Activated B cell treated with CpG ODN at 0.5 μM for 24 hours (primary cell): ENCODE data around the gene POU2F1. TPM values are rescaled to one million over a fixed set of nuclear protein-coding genes. Genes with fewer than 3 reads are reported as not detected.

ENCODE experiments used
- ATAC-seq: fragments of 200-7000 bp; cut with Tn5 transposase; one replicate; pipeline ENCODE4 v1.10.0; 2021; ENCODE audit warnings: low read depth, mild to moderate bottlenecking, moderate library complexity
- CTCF ChIA-PET: fragments of 350-600 bp; sonication (Branson Sonifier 250); formaldehyde crosslinking; loops from one replicate; lab custom pipeline; 2021; ENCODE audit warnings: antibody characterized with exemption; lab: Charles Lee
- POLR2A ChIA-PET: fragments of 350-600 bp; sonication (Branson Sonifier 250); formaldehyde crosslinking; loops from one replicate; lab custom pipeline; 2021; ENCODE audit warnings: antibody characterized with exemption; lab: Charles Lee
- DNase-seq: peaks from one replicate; pipeline ENCODE4 v3.0.0; 2022
- H3K27ac Mint-ChIP-seq: one replicate; pipeline ENCODE4 v1.8.0; 2020; ENCODE audit warnings: mixed read lengths
- H3K27me3 Mint-ChIP-seq: one replicate; pipeline ENCODE4 v1.8.0; 2021; ENCODE audit warnings: mixed read lengths
- H3K36me3 Mint-ChIP-seq: one replicate; pipeline ENCODE4 v1.8.0; 2021; ENCODE audit warnings: low read depth, mixed read lengths
- H3K4me1 Mint-ChIP-seq: one replicate; pipeline ENCODE4 v1.8.0; 2021; ENCODE audit warnings: mixed read lengths
- H3K4me3 Mint-ChIP-seq: one replicate; pipeline ENCODE4 v1.8.0; 2020; ENCODE audit warnings: mild to moderate bottlenecking, mixed read lengths
- H3K9me3 Mint-ChIP-seq: one replicate; pipeline ENCODE4 v1.8.0; 2020; ENCODE audit warnings: mixed read lengths
- CTCF ChIP-seq: fragments of 200-600 bp; IDR thresholded peaks from one replicate; pipeline ENCODE4 v1.8.0; 2022; ENCODE audit warnings: antibody characterized with exemption, mild to moderate bottlenecking
- intact Hi-C: fragments of 100-400 bp; cut with micrococcal nuclease; formaldehyde crosslinking; loops from one replicate; pipeline ENCODE4 v1.15.1; 2024
- total RNA-seq: library from RNA; stranded (reverse); gene quantifications from 2 replicates; pipeline ENCODE4 v1.2.3, GENCODE V29; 2022

Gene POU2F1
- total RNA-seq, 1 donor from 2014 or later = 35.5 TPM

- ATAC-seq (no peak), DNase-seq (no peak)
- ChIA-PET CTCF (interaction anchor here (5.6 kb wide), 1 partner anchor 77 kb away, joined by 86 read pairs; no protein-coding TSS in a partner anchor), POLR2A (interaction anchor here (0.8 to 2.8 kb wide), 2 partner anchors 124 kb away, joined by 3 to 7 read pairs; partner anchors contain the start of gene POU2F1)
- Mint-ChIP-seq H3K36me3 (peaks cover 15% of the 10 kb centered on the region), H3K27me3 (no peaks in the 10 kb centered on the region), H3K4me3 (no peak overlapping the region), H3K4me1 (peaks cover 17% of the 10 kb centered on the region), H3K9me3 (no peaks in the 10 kb centered on the region), H3K27ac (no peak overlapping the region)
- intact Hi-C loops = no loop called here
- TF ChIP-seq CTCF = no peak
Measured at GRCh38 chr1:167344615-167345385, 124.1 kb downstream of the POU2F1 start.

- POLR2A ChIA-PET = interaction anchor here (0.8 kb wide), 1 partner anchor 125 kb away, joined by 3 read pairs; the partner anchor contains the start of gene POU2F1
- intact Hi-C loops = no loop called here
- no peak for TF ChIP-seq CTCF
- H3K36me3 Mint-ChIP-seq = peaks cover 15% of the 10 kb centered on the region
- H3K4me3 Mint-ChIP-seq = no peak overlapping the region
- CTCF ChIA-PET = no interaction called here
- H3K27me3 Mint-ChIP-seq = no peaks in the 10 kb centered on the region
- H3K4me1 Mint-ChIP-seq = peaks cover 17% of the 10 kb centered on the region
- no peak overlapping the region for H3K27ac Mint-ChIP-seq
- ATAC-seq (no peak), DNase-seq (no peak)
- H3K9me3 Mint-ChIP-seq = no peaks in the 10 kb centered on the region
Measured at GRCh38 chr1:167345386-167345733, 124.7 kb downstream of the POU2F1 start.

GRCh38 chr1:167357305-167357704 lies 136.6 kb downstream of the POU2F1 start:
- intact Hi-C loops = no loop called here
- Mint-ChIP-seq H3K4me1 (peaks cover 30% of the 10 kb centered on the region), H3K27ac (no peak overlapping the region), H3K4me3 (no peak overlapping the region), H3K27me3 (no peaks in the 10 kb centered on the region), H3K36me3 (peaks cover 21% of the 10 kb centered on the region), H3K9me3 (peaks cover 5% of the 10 kb centered on the region)
- POLR2A ChIA-PET = no interaction called here
- CTCF ChIA-PET = no interaction called here
- DNase-seq (no peak), ATAC-seq (no peak)
- TF ChIP-seq CTCF = no peak

- ChIA-PET POLR2A (no interaction called here), CTCF (no interaction called here)
- peaks cover 5% of the 10 kb centered on the region for H3K9me3 Mint-ChIP-seq
- no peak for TF ChIP-seq CTCF
- intact Hi-C loops = no loop called here
- no peak for ATAC-seq
- H3K27ac Mint-ChIP-seq = no peak overlapping the region
- no peaks in the 10 kb centered on the region for H3K27me3 Mint-ChIP-seq
- H3K4me3 Mint-ChIP-seq = no peak overlapping the region
- H3K4me1 Mint-ChIP-seq = peaks cover 36% of the 10 kb centered on the region
- DNase-seq = no peak
- H3K36me3 Mint-ChIP-seq = peaks cover 13% of the 10 kb centered on the region
Measured at GRCh38 chr1:167359295-167359694, 138.6 kb downstream of the POU2F1 start.

GRCh38 chr1:167360120-167360519 lies 139.4 kb downstream of the POU2F1 start:
- Mint-ChIP-seq H3K9me3 (peaks cover 5% of the 10 kb centered on the region), H3K27ac (no peak overlapping the region), H3K27me3 (no peaks in the 10 kb centered on the region), H3K4me1 (peaks cover 36% of the 10 kb centered on the region), H3K36me3 (peaks cover 13% of the 10 kb centered on the region), H3K4me3 (no peak overlapping the region)
- no peak for TF ChIP-seq CTCF
- POLR2A ChIA-PET = no interaction called here
- DNase-seq = no peak
- no peak for ATAC-seq
- intact Hi-C loops = no loop called here
- CTCF ChIA-PET = no interaction called here
